NCI-H446 (cell line): ENCODE measurements around the gene NME7.

ENCODE experiments used
- DNase-seq, 2 experiments: peaks; one replicate each; lab custom pipeline; 2025; lab: John Stamatoyannopoulos, UW

The NME7 gene

GRCh38 chr1:169085911-169086310 is 281.7 kb downstream of the NME7 start:
- no peak for DNase-seq
